Esophagus (tissue), 2 donors: Measurements from ENCODE around the gene ZER1. TPM values are rescaled to one million over a fixed set of nuclear protein-coding genes. Genes with fewer than 3 reads are reported as not detected.
A peak's percentile ranks its signal among the peaks of the same experiment; 100 is the strongest.

Experiments used
- H3K27ac ChIP-seq, 2 donors: one replicate each; pipeline ENCODE4 v1.5.1; 2013; ENCODE audit warnings: low read depth in 2 of 2, mild to moderate bottlenecking in 2 of 2, inconsistent platforms in 1 of 2, low read length in 1 of 2, moderate library complexity in 1 of 2
- H3K27me3 ChIP-seq, 2 donors: one replicate each; pipeline ENCODE4 v1.6.1; 2013; ENCODE audit warnings: low read length in 2 of 2, control low read depth in 1 of 2, mild to moderate bottlenecking in 1 of 2; ENCODE audit not compliant: insufficient read depth in 2 of 2, control insufficient read depth in 1 of 2
- H3K36me3 ChIP-seq, 2 donors: one replicate each; pipeline ENCODE4 v1.6.1; 2013; ENCODE audit warnings: low read length in 1 of 2; ENCODE audit not compliant: control insufficient read depth in 2 of 2, insufficient read depth in 2 of 2
- H3K4me1 ChIP-seq, 2 donors: one replicate each; pipeline ENCODE4 v1.6.1; 2013; ENCODE audit warnings: low read length in 1 of 2; ENCODE audit not compliant: control insufficient read depth in 2 of 2, insufficient read depth in 2 of 2
- H3K4me3 ChIP-seq, 2 donors: one replicate each; pipeline ENCODE4 v1.5.1; 2013; ENCODE audit warnings: low read length in 2 of 2, mild to moderate bottlenecking in 2 of 2, low read depth in 1 of 2, moderate library complexity in 1 of 2
- H3K9me3 ChIP-seq, 2 donors: one replicate each; pipeline ENCODE4 v1.6.1; 2013; ENCODE audit warnings: mild to moderate bottlenecking in 2 of 2, low read depth in 1 of 2, low read length in 1 of 2, moderate library complexity in 1 of 2; ENCODE audit not compliant: control insufficient read depth in 2 of 2, insufficient read depth in 1 of 2
- WGBS, 2 donors: extraction: QIAGEN DNeasy Blood & Tissue Kit; methylation state at CpG; one replicate each; pipeline ENCODE4 v1.1.7; 2013; 5-methylcytosine and 5-hydroxymethylcytosine counted together
- polyA plus RNA-seq, 2 donors: library from polyadenylated mRNA; stranded (reverse); fragments of 200-250 nt; gene quantifications; one replicate each; pipeline ENCODE4 v1.2.3, GENCODE V29; 2013
- donor health status: healthy with polysubstance abuse.
- donor health status: Bipolar disorder and iron deficiency.

The ZER1 gene
- polyA plus RNA-seq, 2 donors = 15.1 to 16.8 TPM

- H3K9me3 ChIP-seq = no peaks in the 10 kb centered on the region
- H3K27ac ChIP-seq = no peak overlapping the region
- H3K4me3 ChIP-seq = no peak overlapping the region
- WGBS, 2 donors = 83 to 90% methylated on average over 17 to 18 of the region's 18 CpGs
- H3K36me3 ChIP-seq = peaks cover 0 to 13% of the 10 kb centered on the region in 2 donors
- no peaks in the 10 kb centered on the region for H3K27me3 ChIP-seq
- H3K4me1 ChIP-seq = peaks cover 3 to 15% of the 10 kb centered on the region in 2 donors
These were observed 50.2 kb downstream of the ZER1 start for GRCh38 chr9:128721487-128722010.

- no peaks in the 10 kb centered on the region for H3K9me3 ChIP-seq
- H3K27me3 ChIP-seq = no peaks in the 10 kb centered on the region
- no peak overlapping the region for H3K4me3 ChIP-seq
- 88 to 90% methylated on average over 21 to 22 of the region's 22 CpGs for WGBS, 2 donors
- peaks cover 3 to 15% of the 10 kb centered on the region in 2 donors for H3K4me1 ChIP-seq
- no peak overlapping the region for H3K27ac ChIP-seq
- peaks cover 0 to 13% of the 10 kb centered on the region in 2 donors for H3K36me3 ChIP-seq
These were observed 50.8 kb downstream of the ZER1 start for GRCh38 chr9:128720841-128721486.

GRCh38 chr9:128719919-128720605 lies 51.7 kb downstream of the ZER1 start:
- Histone ChIP-seq H3K27ac (peak overlapping the region in 1 of 2 donors; percentile 74), H3K4me1 (peaks cover 3 to 15% of the 10 kb centered on the region in 2 donors), H3K36me3 (peaks cover 0 to 13% of the 10 kb centered on the region in 2 donors), H3K4me3 (no peak overlapping the region), H3K9me3 (no peaks in the 10 kb centered on the region), H3K27me3 (no peaks in the 10 kb centered on the region)
- WGBS, 2 donors = 90 to 91% methylated on average over 29 to 30 of the region's 30 CpGs

GRCh38 chr9:128718475-128718874 lies 53.3 kb downstream of the ZER1 start:
- no peaks in the 10 kb centered on the region for H3K27me3 ChIP-seq
- WGBS, 2 donors = 61 to 69% methylated on average over 5 of the region's 5 CpGs

GRCh38 chr9:128718047-128718446 lies 53.7 kb downstream of the ZER1 start:
- peaks cover 0 to 6% of the 10 kb centered on the region in 2 donors for H3K4me1 ChIP-seq
- 72 to 79% methylated on average over 8 of the region's 8 CpGs for WGBS, 2 donors
- H3K9me3 ChIP-seq = no peaks in the 10 kb centered on the region
- H3K4me3 ChIP-seq = no peak overlapping the region
- H3K36me3 ChIP-seq = peaks cover 0 to 14% of the 10 kb centered on the region in 2 donors
- H3K27me3 ChIP-seq = no peaks in the 10 kb centered on the region
- H3K27ac ChIP-seq = no peak overlapping the region

More at GRCh38 chr9:128718475-128718874, 53.3 kb downstream of the ZER1 start:
- Histone ChIP-seq H3K4me1 (peaks cover 0 to 8% of the 10 kb centered on the region in 2 donors), H3K36me3 (peaks cover 0 to 13% of the 10 kb centered on the region in 2 donors), H3K27ac (no peak overlapping the region), H3K4me3 (no peak overlapping the region), H3K9me3 (no peaks in the 10 kb centered on the region)

GRCh38 chr9:128716581-128717254 lies 55.0 kb downstream of the ZER1 start:
- H3K27ac ChIP-seq = no peak overlapping the region

GRCh38 chr9:128715436-128715750 lies 56.3 kb downstream of the ZER1 start:
- Histone ChIP-seq H3K27me3 (no peaks in the 10 kb centered on the region), H3K4me3 (no peak overlapping the region), H3K36me3 (peaks cover 0 to 4% of the 10 kb centered on the region in 2 donors), H3K27ac (no peak overlapping the region), H3K9me3 (no peaks in the 10 kb centered on the region), H3K4me1 (no peaks in the 10 kb centered on the region)
- WGBS, 2 donors = 86 to 87% methylated on average over 6 of the region's 6 CpGs

More at GRCh38 chr9:128716581-128717254, 55.0 kb downstream of the ZER1 start:
- H3K36me3 ChIP-seq = peaks cover 0 to 14% of the 10 kb centered on the region in 2 donors
- H3K27me3 ChIP-seq = no peaks in the 10 kb centered on the region
- H3K4me3 ChIP-seq = no peak overlapping the region
- H3K9me3 ChIP-seq = no peaks in the 10 kb centered on the region
- 88% methylated on average over 7 of the region's 7 CpGs for WGBS, 2 donors
- H3K4me1 ChIP-seq = no peaks in the 10 kb centered on the region

- no peaks in the 10 kb centered on the region for H3K27me3 ChIP-seq
- H3K9me3 ChIP-seq = no peaks in the 10 kb centered on the region
- H3K36me3 ChIP-seq = peaks cover 0 to 3% of the 10 kb centered on the region in 2 donors
- WGBS, 2 donors = 89 to 93% methylated on average over 24 of the region's 24 CpGs
- H3K27ac ChIP-seq = no peak overlapping the region
- no peak overlapping the region for H3K4me3 ChIP-seq
- H3K4me1 ChIP-seq = no peaks in the 10 kb centered on the region
These were observed 56.9 kb downstream of the ZER1 start for GRCh38 chr9:128714586-128715435.
